ENCODE results near the gene SIGLEC6. TPM values are rescaled to one million over a fixed set of nuclear protein-coding genes. Genes with fewer than 3 reads are reported as not detected.

Gene SIGLEC6
- total and polyA plus RNA-seq, 2 experiments from 2014 or later: not detected

DNA sequence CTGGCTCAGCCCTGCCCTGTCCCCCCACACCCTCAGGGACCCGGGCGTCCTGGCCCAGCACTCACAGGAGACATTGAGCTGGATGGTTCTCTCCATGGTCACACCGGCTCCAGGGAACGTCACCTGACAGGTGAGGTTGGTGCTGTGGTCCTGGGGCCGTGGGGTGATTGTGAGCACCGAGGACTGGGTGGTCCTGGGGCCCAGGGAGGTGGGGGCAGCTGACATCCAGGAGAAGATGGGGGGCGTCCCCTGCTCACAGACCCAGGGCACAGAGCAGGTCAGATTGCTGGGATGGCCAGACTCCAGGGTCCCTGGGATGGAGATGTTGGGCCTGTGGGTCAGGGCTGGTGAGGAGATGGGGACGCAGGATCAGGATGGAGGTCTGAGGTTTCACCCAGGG is 854 bp downstream of the SIGLEC6 start:
- no peak for DNase-seq (ENCODE audit: low spot score)
- Histone ChIP-seq H3K4me3 (no peak overlapping the region), H4K20me1 (ENCODE audit: insufficient read depth, poor library complexity, severe bottlenecking) (no peaks in the 10 kb centered on the region), H3K36me3 (replicated peaks; ENCODE audit: insufficient read depth, low read depth) (no peaks in the 10 kb centered on the region), H3K9me3 (ENCODE audit: low read depth) (no peaks in the 10 kb centered on the region), H3K4me2 (no peak overlapping the region), H3K27ac (no peak overlapping the region), H3K27me3 (no peaks in the 10 kb centered on the region), H3K4me1 (ENCODE audit: insufficient read depth) (no peaks in the 10 kb centered on the region), H2AFZ (no peak overlapping the region), H3K79me2 (no peaks in the 10 kb centered on the region), H3K9me2 (replicated peaks; ENCODE audit: insufficient read depth) (no peaks in the 10 kb centered on the region)
- 77% methylated on average over 8 of the region's 8 CpGs for WGBS (ENCODE audit: low lambda C conversion rate, missing lambda C conversion rate)
- TF ChIP-seq EZH2phosphoT487 (IDR thresholded peaks at IDR 0.05; ENCODE audit: low read depth, severe bottlenecking, unreplicated experiment) (no peak), EZH2 (IDR thresholded peaks at IDR 0.05; ENCODE audit: borderline replicate concordance) (no peak)
- TF ChIP-seq, protein P1, sequence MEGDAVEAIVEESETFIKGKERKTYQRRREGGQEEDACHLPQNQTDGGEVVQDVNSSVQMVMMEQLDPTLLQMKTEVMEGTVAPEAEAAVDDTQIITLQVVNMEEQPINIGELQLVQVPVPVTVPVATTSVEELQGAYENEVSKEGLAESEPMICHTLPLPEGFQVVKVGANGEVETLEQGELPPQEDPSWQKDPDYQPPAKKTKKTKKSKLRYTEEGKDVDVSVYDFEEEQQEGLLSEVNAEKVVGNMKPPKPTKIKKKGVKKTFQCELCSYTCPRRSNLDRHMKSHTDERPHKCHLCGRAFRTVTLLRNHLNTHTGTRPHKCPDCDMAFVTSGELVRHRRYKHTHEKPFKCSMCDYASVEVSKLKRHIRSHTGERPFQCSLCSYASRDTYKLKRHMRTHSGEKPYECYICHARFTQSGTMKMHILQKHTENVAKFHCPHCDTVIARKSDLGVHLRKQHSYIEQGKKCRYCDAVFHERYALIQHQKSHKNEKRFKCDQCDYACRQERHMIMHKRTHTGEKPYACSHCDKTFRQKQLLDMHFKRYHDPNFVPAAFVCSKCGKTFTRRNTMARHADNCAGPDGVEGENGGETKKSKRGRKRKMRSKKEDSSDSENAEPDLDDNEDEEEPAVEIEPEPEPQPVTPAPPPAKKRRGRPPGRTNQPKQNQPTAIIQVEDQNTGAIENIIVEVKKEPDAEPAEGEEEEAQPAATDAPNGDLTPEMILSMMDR (IDR thresholded peaks at IDR 0.05; ENCODE audit: poor library complexity): no peak

DNA sequence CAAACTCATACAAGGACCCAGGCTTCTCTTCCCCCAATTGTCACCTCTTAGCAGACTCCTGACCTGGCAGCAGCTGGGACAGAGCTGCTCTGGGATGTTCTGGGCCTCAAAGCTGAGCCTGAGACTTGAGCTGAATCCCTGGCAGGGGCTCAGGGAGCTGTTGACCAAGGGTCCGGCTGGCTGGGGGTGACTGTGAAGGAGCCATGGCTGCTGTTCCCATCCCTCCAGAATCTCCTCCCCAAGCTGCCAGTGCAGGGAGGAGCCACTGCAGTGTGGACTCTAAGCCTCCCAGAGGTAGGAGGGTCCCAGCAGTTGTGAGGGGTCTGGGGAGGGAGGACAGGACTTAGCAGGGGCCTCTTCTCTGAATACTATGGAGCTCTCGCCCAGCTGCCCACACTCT is 2.2 kb downstream of the SIGLEC6 start:
- Histone ChIP-seq H3K27ac (no peak overlapping the region), H4K20me1 (ENCODE audit: insufficient read depth, poor library complexity, severe bottlenecking) (no peaks in the 10 kb centered on the region), H3K9me3 (ENCODE audit: low read depth) (no peaks in the 10 kb centered on the region), H3K79me2 (no peaks in the 10 kb centered on the region), H3K4me1 (ENCODE audit: insufficient read depth) (no peaks in the 10 kb centered on the region), H3K9me2 (replicated peaks; ENCODE audit: insufficient read depth) (no peaks in the 10 kb centered on the region), H2AFZ (no peak overlapping the region), H3K27me3 (no peaks in the 10 kb centered on the region), H3K4me3 (no peak overlapping the region), H3K36me3 (replicated peaks; ENCODE audit: insufficient read depth, low read depth) (no peaks in the 10 kb centered on the region), H3K4me2 (no peak overlapping the region)
- TF ChIP-seq EZH2phosphoT487 (IDR thresholded peaks at IDR 0.05; ENCODE audit: low read depth, severe bottlenecking, unreplicated experiment) (no peak), EZH2 (IDR thresholded peaks at IDR 0.05; ENCODE audit: borderline replicate concordance) (no peak)
- TF ChIP-seq, protein P1 (IDR thresholded peaks at IDR 0.05; ENCODE audit: poor library complexity): no peak
- no peak for DNase-seq (ENCODE audit: low spot score)
- WGBS (ENCODE audit: low lambda C conversion rate, missing lambda C conversion rate): 95% methylated on average over 2 of the region's 2 CpGs

DNA sequence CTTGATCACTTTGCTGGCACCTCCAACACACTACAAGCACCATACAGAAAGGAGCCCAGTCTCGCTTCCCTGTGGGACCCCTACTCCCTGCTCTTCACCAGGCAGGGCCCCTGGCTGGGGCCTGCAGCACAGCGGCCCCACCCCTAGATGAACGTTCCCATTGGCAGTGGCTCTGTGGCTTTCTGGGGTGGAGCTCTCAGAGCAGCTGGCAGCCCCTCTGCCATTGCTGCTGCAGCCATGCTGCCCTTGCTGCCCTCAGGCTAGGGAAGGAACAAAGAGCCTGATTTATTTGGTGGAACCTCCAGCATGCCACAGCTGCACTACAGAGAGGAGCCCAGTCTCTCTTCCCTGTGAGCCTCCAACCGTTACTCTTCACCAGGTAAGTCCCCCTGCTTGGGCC is 5.8 kb downstream of the SIGLEC6 start:
- no peaks in the 10 kb centered on the region for H3K27me3 ChIP-seq
- no peaks in the 10 kb centered on the region for H3K36me3 ChIP-seq (replicated peaks; ENCODE audit: insufficient read depth, low read depth)
- no peaks in the 10 kb centered on the region for H4K20me1 ChIP-seq (ENCODE audit: insufficient read depth, poor library complexity, severe bottlenecking)
- H2AFZ ChIP-seq: no peak overlapping the region
- 66% methylated on average over 4 of the region's 4 CpGs for WGBS (ENCODE audit: low lambda C conversion rate, missing lambda C conversion rate)
- H3K4me2 ChIP-seq: no peak overlapping the region
- H3K79me2 ChIP-seq: no peaks in the 10 kb centered on the region
- TF ChIP-seq EZH2phosphoT487 (IDR thresholded peaks at IDR 0.05; ENCODE audit: low read depth, severe bottlenecking, unreplicated experiment) (no peak), EZH2 (IDR thresholded peaks at IDR 0.05; ENCODE audit: borderline replicate concordance) (no peak)
- TF ChIP-seq, protein P1 (IDR thresholded peaks at IDR 0.05; ENCODE audit: poor library complexity): no peak
- H3K9me2 ChIP-seq (replicated peaks; ENCODE audit: insufficient read depth): no peaks in the 10 kb centered on the region
- no peak for DNase-seq (ENCODE audit: low spot score)
- no peak overlapping the region for H3K27ac ChIP-seq
- no peaks in the 10 kb centered on the region for H3K4me1 ChIP-seq (ENCODE audit: insufficient read depth)
- H3K9me3 ChIP-seq (ENCODE audit: low read depth): no peaks in the 10 kb centered on the region
- no peak overlapping the region for H3K4me3 ChIP-seq
